Activated naive CD4-positive, alpha-beta T cell treated with anti-CD3 and anti-CD28 coated beads, Interleukin-2, amount 50 U/mL, for 24 hours (primary cell): ENCODE results near the gene SCUBE3.

Experiments used
- H3K27ac Mint-ChIP-seq: one replicate; pipeline ENCODE4 v1.8.0; 2021; ENCODE audit warnings: mild to moderate bottlenecking, mixed read lengths
- H3K27me3 Mint-ChIP-seq: one replicate; pipeline ENCODE4 v1.8.0; 2021; ENCODE audit warnings: mixed read lengths
- H3K36me3 Mint-ChIP-seq: one replicate; pipeline ENCODE4 v1.8.0; 2021; ENCODE audit warnings: mixed read lengths
- H3K4me1 Mint-ChIP-seq: one replicate; pipeline ENCODE4 v1.8.0; 2021; ENCODE audit warnings: mixed read lengths
- H3K4me3 Mint-ChIP-seq: one replicate; pipeline ENCODE4 v1.8.0; 2021; ENCODE audit warnings: mild to moderate bottlenecking, mixed read lengths
- H3K9me3 Mint-ChIP-seq: one replicate; pipeline ENCODE4 v1.8.0; 2021; ENCODE audit warnings: mixed read lengths

The SCUBE3 gene

GRCh38 chr6:35216412-35216732, 2.6 kb downstream of the SCUBE3 start:
- H3K4me3 Mint-ChIP-seq, result no peak overlapping the region
- H3K27ac Mint-ChIP-seq, result no peak overlapping the region
- peaks cover 5% of the 10 kb centered on the region for H3K4me1 Mint-ChIP-seq
- H3K27me3 Mint-ChIP-seq, result peaks cover 39% of the 10 kb centered on the region
- no peaks in the 10 kb centered on the region for H3K9me3 Mint-ChIP-seq
- no peaks in the 10 kb centered on the region for H3K36me3 Mint-ChIP-seq

DNA sequence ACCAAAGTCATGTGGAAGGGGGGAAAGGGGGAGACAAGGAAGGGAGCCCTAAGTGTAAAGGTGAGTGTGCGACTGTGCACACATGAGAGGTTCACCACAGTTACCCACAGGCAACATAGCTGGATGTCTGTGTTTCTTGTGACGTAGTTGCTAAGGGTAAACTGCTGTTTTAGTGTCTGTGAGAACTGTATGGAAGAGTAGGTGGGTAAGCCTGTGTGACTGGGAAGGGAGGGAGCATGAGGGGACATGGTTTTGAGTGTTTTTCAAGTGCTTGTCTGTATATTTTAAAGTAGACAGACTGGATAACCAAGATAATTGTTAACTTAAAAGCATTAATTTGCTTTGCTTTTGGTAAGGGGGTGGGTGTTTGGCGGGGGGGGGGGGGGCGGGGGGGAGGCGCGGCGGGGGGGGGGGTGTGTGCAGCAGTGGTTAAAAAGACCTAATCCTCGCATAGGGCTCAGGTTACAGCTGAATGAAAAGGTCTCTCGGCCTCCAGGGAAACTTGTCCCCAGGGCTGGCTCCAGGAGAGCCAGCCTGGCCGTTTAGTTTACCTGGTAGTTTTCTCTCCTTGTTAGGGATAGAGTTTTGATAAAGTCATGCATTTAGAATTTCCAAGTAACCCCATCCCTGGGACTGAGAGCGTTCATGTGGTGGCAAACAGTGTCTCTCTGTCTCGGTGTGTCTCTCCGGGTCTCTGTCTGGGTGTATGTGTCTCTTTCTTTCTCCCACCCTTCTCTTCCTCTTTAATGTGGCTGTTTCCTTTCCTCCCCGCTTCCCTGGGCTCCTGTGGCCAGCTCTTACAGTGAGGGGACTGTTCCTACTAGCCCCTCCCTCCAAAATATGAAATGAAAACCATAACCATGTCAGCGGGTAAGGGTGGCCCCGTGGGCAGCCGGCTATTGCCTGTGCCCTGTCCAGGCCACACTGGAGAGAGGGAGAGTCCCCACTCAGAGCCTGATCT, 3.4 kb downstream of the SCUBE3 start:
- Mint-ChIP-seq H3K36me3 (no peaks in the 10 kb centered on the region), H3K27me3 (peaks cover 32% of the 10 kb centered on the region), H3K27ac (no peak overlapping the region), H3K4me3 (no peak overlapping the region), H3K9me3 (no peaks in the 10 kb centered on the region), H3K4me1 (peaks cover 5% of the 10 kb centered on the region)

DNA sequence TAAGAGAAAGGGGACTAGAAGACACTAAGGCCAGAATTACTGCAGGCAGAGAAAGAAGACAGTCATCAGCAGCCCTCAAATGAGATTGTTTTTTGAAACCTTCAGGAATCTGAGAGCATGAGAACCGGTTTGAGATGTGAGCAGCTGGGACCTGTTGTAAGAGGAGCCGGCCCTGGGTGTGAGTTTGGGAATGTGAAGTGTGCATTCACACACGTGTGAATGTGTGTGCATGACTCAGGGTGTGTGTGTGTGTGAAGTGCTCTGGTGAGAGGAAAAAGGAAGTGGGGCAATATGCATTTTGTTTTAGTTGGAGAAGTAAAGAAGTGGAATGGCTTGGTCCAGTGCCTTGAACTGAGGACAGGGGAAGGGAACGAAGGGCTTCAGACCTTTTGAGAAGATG, 4.3 kb downstream of the SCUBE3 start:
- no peak overlapping the region for H3K27ac Mint-ChIP-seq
- H3K4me3 Mint-ChIP-seq, result no peak overlapping the region
- peaks cover 23% of the 10 kb centered on the region for H3K27me3 Mint-ChIP-seq
- H3K4me1 Mint-ChIP-seq, result peaks cover 2% of the 10 kb centered on the region
- H3K36me3 Mint-ChIP-seq, result no peaks in the 10 kb centered on the region
- H3K9me3 Mint-ChIP-seq, result no peaks in the 10 kb centered on the region

DNA sequence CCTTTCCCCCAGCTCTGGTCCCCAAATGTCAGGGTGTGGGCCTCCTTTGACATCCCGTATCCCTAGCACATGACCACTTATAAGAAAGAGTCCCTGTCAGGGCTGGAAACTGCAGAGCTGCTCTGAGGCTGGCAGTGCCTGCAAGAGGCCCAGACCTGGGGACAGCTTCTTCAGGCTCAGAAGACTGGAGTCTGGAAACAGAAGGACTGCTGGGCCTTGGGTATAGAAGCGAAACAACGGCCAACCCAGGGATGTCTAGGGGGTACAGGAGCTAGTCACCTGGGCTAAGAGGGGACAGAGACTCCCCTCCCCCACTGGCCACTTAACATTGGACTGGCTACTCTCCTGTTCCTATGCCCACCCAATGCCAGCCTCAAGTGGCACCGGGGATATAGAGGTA, 4.7 kb downstream of the SCUBE3 start:
- no peaks in the 10 kb centered on the region for H3K36me3 Mint-ChIP-seq
- peaks cover 20% of the 10 kb centered on the region for H3K27me3 Mint-ChIP-seq
- H3K4me3 Mint-ChIP-seq, result no peak overlapping the region
- no peaks in the 10 kb centered on the region for H3K9me3 Mint-ChIP-seq
- H3K27ac Mint-ChIP-seq, result no peak overlapping the region
- no peaks in the 10 kb centered on the region for H3K4me1 Mint-ChIP-seq

- Mint-ChIP-seq H3K4me1 (no peaks in the 10 kb centered on the region), H3K27me3 (peaks cover 20% of the 10 kb centered on the region)
Observed at GRCh38 chr6:35219683-35220326, 6.0 kb downstream of the SCUBE3 start.

DNA sequence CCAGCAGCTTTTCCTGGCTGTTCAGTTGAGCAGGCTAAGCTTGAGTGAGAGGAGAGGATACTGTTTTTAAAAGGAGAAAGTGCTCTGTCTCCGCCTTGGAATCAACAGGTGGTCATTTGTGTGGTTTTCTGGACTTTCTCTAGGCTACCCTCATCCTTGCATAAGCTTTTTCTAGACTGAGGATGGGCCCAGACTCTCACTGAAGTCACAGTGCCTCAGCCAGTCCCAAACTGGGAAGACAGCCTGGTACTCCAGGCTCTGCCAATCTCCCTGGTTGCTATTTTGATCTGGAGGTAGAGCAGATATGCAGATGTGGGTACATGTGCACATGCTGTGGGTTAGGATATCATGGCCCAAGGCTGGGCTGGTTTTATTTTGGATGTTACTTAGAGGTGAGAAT, 7.0 kb downstream of the SCUBE3 start:
- H3K4me3 Mint-ChIP-seq, result no peak overlapping the region
- no peaks in the 10 kb centered on the region for H3K9me3 Mint-ChIP-seq
- H3K27me3 Mint-ChIP-seq, result peaks cover 14% of the 10 kb centered on the region
- no peaks in the 10 kb centered on the region for H3K36me3 Mint-ChIP-seq
- H3K27ac Mint-ChIP-seq, result no peak overlapping the region
- H3K4me1 Mint-ChIP-seq, result no peaks in the 10 kb centered on the region

More at GRCh38 chr6:35219683-35220326, 6.0 kb downstream of the SCUBE3 start:
- H3K9me3 Mint-ChIP-seq, result no peaks in the 10 kb centered on the region
- H3K4me3 Mint-ChIP-seq, result no peak overlapping the region
- no peaks in the 10 kb centered on the region for H3K36me3 Mint-ChIP-seq
- H3K27ac Mint-ChIP-seq, result no peak overlapping the region

- Mint-ChIP-seq H3K9me3 (no peaks in the 10 kb centered on the region), H3K36me3 (no peaks in the 10 kb centered on the region), H3K27ac (no peak overlapping the region), H3K4me3 (no peak overlapping the region), H3K27me3 (peaks cover 4% of the 10 kb centered on the region), H3K4me1 (no peaks in the 10 kb centered on the region)
Observed at GRCh38 chr6:35223396-35223795, 9.6 kb downstream of the SCUBE3 start.

DNA sequence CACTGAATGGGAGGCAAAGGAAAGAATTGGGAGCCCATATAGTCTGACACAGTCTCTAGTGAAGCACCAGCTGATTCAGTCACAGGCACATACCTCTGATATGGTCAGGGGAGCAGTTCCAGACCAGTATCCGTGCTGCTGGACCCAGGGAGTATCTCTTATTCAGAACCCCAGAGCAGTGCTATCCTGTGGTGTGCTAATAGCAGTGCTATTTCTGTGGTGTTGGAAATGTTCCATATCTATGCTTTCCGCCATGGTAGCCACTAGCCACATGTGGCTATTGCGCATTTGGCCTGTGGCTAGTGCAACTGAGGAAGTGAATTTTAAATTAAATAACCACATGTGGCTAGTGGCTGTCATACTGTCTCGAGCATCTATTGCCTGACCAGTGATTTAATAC, 11.0 kb downstream of the SCUBE3 start:
- Mint-ChIP-seq H3K27ac (no peak overlapping the region), H3K4me3 (no peak overlapping the region), H3K27me3 (no peaks in the 10 kb centered on the region), H3K9me3 (no peaks in the 10 kb centered on the region), H3K4me1 (no peaks in the 10 kb centered on the region), H3K36me3 (no peaks in the 10 kb centered on the region)

DNA sequence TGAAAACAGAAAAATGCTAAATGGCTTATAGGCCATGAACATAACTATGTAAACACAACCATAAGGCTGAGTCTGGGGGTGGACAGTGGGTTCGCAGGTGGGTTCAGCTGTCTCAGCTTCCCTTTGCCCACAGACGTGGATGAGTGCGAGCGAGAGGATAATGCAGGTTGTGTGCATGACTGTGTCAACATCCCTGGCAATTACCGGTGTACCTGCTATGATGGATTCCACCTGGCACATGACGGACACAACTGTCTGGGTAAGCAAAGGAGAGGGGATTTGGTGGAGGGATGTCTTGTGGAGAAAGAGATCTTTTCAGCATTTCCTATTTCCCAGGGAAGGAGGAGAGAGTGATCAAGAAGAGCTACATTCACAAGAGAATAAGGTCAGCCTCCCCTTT, 14.7 kb downstream of the SCUBE3 start:
- no peaks in the 10 kb centered on the region for H3K36me3 Mint-ChIP-seq
- no peak overlapping the region for H3K4me3 Mint-ChIP-seq
- no peak overlapping the region for H3K27ac Mint-ChIP-seq
- H3K27me3 Mint-ChIP-seq, result no peaks in the 10 kb centered on the region
- H3K9me3 Mint-ChIP-seq, result no peaks in the 10 kb centered on the region
- H3K4me1 Mint-ChIP-seq, result no peaks in the 10 kb centered on the region

GRCh38 chr6:35229304-35229703, 15.5 kb downstream of the SCUBE3 start:
- no peaks in the 10 kb centered on the region for H3K9me3 Mint-ChIP-seq
- H3K4me3 Mint-ChIP-seq, result no peak overlapping the region
- H3K27me3 Mint-ChIP-seq, result no peaks in the 10 kb centered on the region
- no peaks in the 10 kb centered on the region for H3K4me1 Mint-ChIP-seq
- H3K27ac Mint-ChIP-seq, result no peak overlapping the region
- no peaks in the 10 kb centered on the region for H3K36me3 Mint-ChIP-seq

DNA sequence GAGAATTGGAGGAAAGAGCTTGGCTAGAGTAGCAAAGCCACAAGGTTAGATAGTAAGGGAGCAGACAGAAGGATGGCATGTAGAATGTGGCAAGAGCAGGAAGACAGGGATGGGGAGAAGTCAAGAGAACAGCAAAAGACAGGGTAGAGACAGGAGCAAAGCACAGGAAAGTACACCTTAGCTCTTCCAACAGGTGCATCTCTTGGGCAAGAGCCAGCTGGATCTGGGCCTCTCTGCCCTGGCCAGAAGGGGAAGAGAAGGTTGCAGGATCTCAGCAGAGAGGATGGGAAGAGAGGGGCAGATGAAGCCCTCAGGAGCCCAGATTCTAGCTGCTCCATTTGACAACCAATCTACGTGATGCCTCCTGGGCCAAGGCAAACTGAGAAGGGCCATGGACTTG, 16.7 kb downstream of the SCUBE3 start:
- no peaks in the 10 kb centered on the region for H3K27me3 Mint-ChIP-seq
- peak overlapping the region; percentile 5 for H3K27ac Mint-ChIP-seq
- H3K36me3 Mint-ChIP-seq, result no peaks in the 10 kb centered on the region
- no peak overlapping the region for H3K4me3 Mint-ChIP-seq
- no peaks in the 10 kb centered on the region for H3K4me1 Mint-ChIP-seq
- H3K9me3 Mint-ChIP-seq, result no peaks in the 10 kb centered on the region

DNA sequence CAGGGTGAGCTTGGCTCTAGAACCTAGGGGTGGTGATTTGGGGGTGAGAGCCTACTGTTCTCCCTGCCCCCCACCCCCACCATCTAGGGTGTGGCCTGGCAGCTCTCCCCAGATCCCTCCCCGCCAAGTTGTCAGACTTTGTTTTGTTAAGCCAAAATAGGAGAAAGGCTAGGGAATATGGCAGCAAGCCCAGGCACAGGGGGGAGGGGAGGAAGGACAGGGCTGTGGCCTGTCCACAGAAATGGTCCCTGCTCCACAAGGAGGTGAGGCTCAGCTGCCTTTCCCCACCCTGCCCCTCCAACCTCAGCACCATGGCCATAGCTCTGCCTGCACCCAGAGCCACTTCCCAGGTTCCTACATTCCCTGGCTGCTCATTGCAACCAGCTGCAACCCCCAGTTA, 17.2 kb downstream of the SCUBE3 start:
- no peaks in the 10 kb centered on the region for H3K36me3 Mint-ChIP-seq
- no peak overlapping the region for H3K27ac Mint-ChIP-seq
- H3K27me3 Mint-ChIP-seq, result no peaks in the 10 kb centered on the region
- no peaks in the 10 kb centered on the region for H3K4me1 Mint-ChIP-seq
- H3K9me3 Mint-ChIP-seq, result no peaks in the 10 kb centered on the region
- H3K4me3 Mint-ChIP-seq, result no peak overlapping the region

- H3K27me3 Mint-ChIP-seq, result no peaks in the 10 kb centered on the region
- no peak overlapping the region for H3K4me3 Mint-ChIP-seq
- H3K36me3 Mint-ChIP-seq, result no peaks in the 10 kb centered on the region
- H3K27ac Mint-ChIP-seq, result no peak overlapping the region
- no peaks in the 10 kb centered on the region for H3K4me1 Mint-ChIP-seq
- H3K9me3 Mint-ChIP-seq, result no peaks in the 10 kb centered on the region
Observed at GRCh38 chr6:35231563-35231962, 17.8 kb downstream of the SCUBE3 start.

DNA sequence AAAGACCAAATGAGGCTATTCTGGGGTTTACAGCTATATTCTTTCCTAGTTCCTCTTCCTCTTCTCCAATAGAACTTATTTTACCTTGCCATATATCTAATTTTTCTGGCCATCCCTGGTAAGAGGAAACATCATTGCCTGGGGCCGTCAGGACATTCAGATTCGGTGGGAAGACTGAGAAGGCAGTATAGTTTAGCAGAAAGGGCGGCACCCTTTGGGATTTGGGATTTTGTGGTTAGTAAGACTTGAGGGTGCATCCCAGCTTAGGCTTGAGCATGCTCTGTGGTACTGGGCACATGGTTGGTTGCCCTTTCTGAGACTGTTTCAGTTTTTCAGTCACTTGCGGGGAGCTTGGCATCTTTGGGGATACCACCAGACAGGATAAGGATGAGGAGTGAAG, 21.1 kb downstream of the SCUBE3 start:
- Mint-ChIP-seq H3K36me3 (no peaks in the 10 kb centered on the region), H3K27ac (no peak overlapping the region), H3K4me1 (no peaks in the 10 kb centered on the region), H3K27me3 (no peaks in the 10 kb centered on the region), H3K4me3 (no peak overlapping the region), H3K9me3 (no peaks in the 10 kb centered on the region)

GRCh38 chr6:35236223-35236622, 22.5 kb downstream of the SCUBE3 start:
- no peaks in the 10 kb centered on the region for H3K27me3 Mint-ChIP-seq
- no peak overlapping the region for H3K27ac Mint-ChIP-seq
- H3K4me1 Mint-ChIP-seq, result peaks cover 4% of the 10 kb centered on the region
- no peak overlapping the region for H3K4me3 Mint-ChIP-seq
- no peaks in the 10 kb centered on the region for H3K9me3 Mint-ChIP-seq
- no peaks in the 10 kb centered on the region for H3K36me3 Mint-ChIP-seq

DNA sequence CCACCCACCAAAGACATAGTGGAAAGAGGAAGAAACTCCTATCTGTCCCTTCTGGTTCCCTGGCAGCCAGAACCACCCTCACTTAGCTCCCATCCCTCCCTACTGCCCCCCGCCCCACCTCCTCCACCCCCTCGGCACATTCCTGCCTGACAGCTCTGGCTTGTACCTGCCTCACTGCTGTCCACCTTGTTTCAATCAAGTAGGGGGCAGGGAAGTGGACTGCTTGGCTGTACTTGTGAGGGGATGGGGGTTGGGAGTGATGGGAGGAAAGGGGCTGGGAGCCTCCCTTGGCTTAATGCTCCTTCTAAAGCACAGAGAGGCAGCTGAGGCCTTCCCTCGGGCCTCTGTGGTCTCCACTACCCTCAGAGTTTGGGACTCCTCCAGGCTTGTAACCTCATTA, 23.7 kb downstream of the SCUBE3 start:
- no peaks in the 10 kb centered on the region for H3K36me3 Mint-ChIP-seq
- no peaks in the 10 kb centered on the region for H3K9me3 Mint-ChIP-seq
- no peaks in the 10 kb centered on the region for H3K27me3 Mint-ChIP-seq
- no peak overlapping the region for H3K27ac Mint-ChIP-seq
- peaks cover 4% of the 10 kb centered on the region for H3K4me1 Mint-ChIP-seq
- H3K4me3 Mint-ChIP-seq, result no peak overlapping the region
